Activated T-helper 1 cell treated with anti-CD3 and anti-CD28 coated beads, Interleukin-12 subunit alpha, Interleukin-12 subunit beta, Interleukin-2, Interleukin-4 antibody, amounts not matched to agents 30 ng/mL and 10 ng/mL and 1 ng/mL, durations not matched to agents 14 hours and 24 hours and 36 hours (primary cell): ENCODE data around the gene TOMM20L. TPM values are rescaled to one million over a fixed set of nuclear protein-coding genes. Genes with fewer than 3 reads are reported as not detected.
"Not testable (repeated sequence)": the region's sequence is repeated elsewhere in the genome, so short reads cannot be mapped to it uniquely, and the experiment has no call there.

Experiments used
- DNase-seq: peaks from one replicate; pipeline ENCODE4 v3.0.0; 2021; ENCODE audit warnings: low spot score
- H3K27ac Mint-ChIP-seq: one replicate; pipeline ENCODE4 v1.8.0; 2021; ENCODE audit warnings: mild to moderate bottlenecking, mixed read lengths
- H3K27me3 Mint-ChIP-seq: one replicate; pipeline ENCODE4 v1.8.0; 2022; ENCODE audit warnings: mild to moderate bottlenecking, moderate library complexity, mixed read lengths; ENCODE audit not compliant: insufficient read depth
- H3K36me3 Mint-ChIP-seq: one replicate; pipeline ENCODE4 v1.8.0; 2021; ENCODE audit warnings: low read depth, mixed read lengths
- H3K4me1 Mint-ChIP-seq: one replicate; pipeline ENCODE4 v1.8.0; 2021; ENCODE audit warnings: low read depth, mixed read lengths
- H3K4me3 Mint-ChIP-seq: one replicate; pipeline ENCODE4 v1.8.0; 2021; ENCODE audit warnings: mild to moderate bottlenecking, moderate library complexity, mixed read lengths
- H3K9me3 Mint-ChIP-seq: one replicate; pipeline ENCODE4 v1.8.0; 2021; ENCODE audit warnings: mixed read lengths
- intact Hi-C: fragments of 100-400 bp; cut with micrococcal nuclease; formaldehyde crosslinking; loops from one replicate; pipeline ENCODE4 v1.15.1; 2024
- total RNA-seq: library from RNA; stranded (reverse); gene quantifications from 2 replicates; pipeline ENCODE4 v1.2.3, GENCODE V29; 2022

The TOMM20L gene
- not detected in 2 replicates for total RNA-seq

DNA sequence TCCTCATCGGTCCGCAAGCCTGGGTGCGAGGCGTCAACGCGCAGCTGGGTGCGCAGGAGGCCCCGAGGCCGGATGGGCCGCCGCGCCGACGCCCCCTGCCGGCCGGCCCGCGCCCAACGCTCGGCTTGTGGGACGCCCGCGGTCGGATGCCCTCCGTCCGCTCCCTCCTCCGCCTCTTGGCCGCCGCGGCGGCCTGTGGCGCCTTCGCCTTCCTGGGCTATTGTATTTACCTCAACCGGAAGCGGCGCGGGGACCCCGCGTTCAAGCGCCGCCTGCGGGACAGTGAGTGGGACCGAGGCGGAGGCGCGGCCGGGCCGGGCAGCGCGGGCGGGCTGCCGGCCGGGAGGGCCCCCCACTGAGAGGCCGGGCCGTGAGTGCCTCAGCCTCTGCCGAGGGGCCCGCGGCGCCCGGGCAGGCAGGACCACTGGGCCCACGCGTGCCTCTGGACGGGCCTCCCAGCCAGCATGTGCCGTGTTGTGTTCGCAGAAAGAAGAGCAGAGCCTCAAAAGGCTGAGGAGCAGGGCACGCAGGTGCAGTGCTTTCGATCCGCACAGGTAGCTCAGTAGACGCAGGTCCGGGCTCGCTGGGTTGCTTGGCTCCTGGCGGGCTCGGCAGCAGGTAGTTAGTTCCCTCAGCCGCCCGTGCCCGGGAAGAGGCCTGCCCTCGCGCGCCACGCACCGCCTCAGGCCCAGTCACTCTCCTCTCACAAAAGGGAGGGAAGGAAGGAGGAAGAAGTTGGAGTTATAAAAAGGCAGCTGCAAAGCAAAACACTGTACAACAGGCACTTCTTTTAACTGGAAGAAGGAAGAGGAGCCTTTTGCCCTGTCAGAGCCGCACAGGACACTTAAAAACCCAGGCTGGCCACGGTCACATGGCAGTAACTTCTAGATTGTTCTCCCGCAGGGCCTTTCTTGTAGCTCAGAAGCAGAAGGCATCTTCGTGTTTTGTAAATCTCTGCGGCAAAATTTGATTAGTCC lies at the start of gene TOMM20L:
Gene TOMM20L, plus strand, starts transcription at position 119 of the 977 bp plus-strand sequence. Its CDS starts 28 bp downstream, at position 147.
- intact Hi-C loops: loop anchor here (1.0 to 5.0 kb wide), 4 partner anchors 31 to 289 kb away; partner anchors contain the start of genes KIAA0586 and TIMM9
- Mint-ChIP-seq H3K27ac (peak within 1 kb of the TSS; percentile 7), H3K4me1 (peaks cover 13% of the 10 kb centered on the region), H3K36me3 (peaks cover 4% of the 10 kb centered on the region), H3K27me3 (peaks cover 6% of the 10 kb centered on the region), H3K4me3 (peak within 1 kb of the TSS; percentile 67), H3K9me3 (no peaks in the 10 kb centered on the region)
- peak; percentile 66 for DNase-seq

DNA sequence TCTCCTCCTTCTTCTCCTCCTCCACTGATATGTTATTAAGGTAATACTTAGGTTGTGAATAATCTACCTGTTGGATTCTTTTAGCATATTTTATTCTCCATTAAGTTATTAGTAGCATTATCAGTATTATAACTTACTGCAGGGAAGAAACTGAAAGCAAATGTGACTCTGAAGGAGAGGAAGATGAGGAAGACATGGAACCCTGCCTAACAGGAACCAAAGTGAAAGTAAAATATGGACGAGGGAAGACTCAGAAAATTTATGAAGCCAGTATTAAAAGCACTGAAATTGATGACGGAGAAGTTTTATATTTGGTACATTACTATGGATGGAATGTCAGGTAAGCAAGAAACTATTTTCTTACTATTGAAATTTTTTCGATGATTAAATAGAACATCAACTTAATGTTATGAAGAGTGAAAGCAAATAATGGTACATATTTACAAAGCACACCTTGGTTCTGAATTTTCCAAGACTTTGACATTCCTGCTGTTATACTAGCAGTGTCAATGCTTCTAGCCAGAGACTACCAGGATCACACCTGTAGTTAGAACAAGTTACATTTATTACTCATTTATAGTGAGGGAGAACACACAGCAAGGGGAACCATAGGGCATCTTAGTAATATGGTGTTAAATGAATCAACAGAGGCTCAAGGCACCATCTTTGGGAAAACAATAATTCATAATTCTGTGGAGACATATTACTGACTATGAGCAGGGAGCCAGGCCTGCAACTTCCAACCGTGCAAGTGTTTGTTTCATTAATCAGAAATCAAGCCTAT lies 42.0 kb upstream of the TOMM20L start:
- peaks cover 23% of the 10 kb centered on the region for H3K4me1 Mint-ChIP-seq
- no peaks in the 10 kb centered on the region for H3K27me3 Mint-ChIP-seq
- no peak for DNase-seq
- H3K27ac Mint-ChIP-seq: peak overlapping the region; percentile 79
- peaks cover 39% of the 10 kb centered on the region for H3K36me3 Mint-ChIP-seq
- peak overlapping the region; percentile 64 for H3K4me3 Mint-ChIP-seq
- intact Hi-C loops: no loop called here
- no peaks in the 10 kb centered on the region for H3K9me3 Mint-ChIP-seq

DNA sequence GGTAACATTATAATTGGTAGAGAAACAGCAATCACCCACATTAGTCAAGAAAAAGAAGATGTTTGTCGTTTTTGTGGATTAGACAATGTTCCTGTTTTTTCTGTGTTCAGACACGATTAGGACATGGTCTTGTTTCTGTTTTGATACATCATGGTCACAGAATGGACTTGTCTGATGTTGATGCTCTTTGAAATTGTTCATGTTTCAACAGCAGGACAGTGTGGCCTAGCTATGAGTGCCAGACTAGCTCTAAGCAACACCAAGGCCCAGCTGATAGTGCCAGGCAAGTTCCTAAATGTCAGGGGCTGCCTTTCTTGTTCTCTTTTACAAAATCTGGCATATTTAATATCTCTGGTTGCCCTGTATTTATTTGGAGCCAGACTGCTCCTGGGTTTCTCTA lies 40.9 kb upstream of the TOMM20L start:
- no peak overlapping the region for H3K27ac Mint-ChIP-seq
- H3K9me3 Mint-ChIP-seq: no peaks in the 10 kb centered on the region
- peaks cover 37% of the 10 kb centered on the region for H3K36me3 Mint-ChIP-seq
- peaks cover 23% of the 10 kb centered on the region for H3K4me1 Mint-ChIP-seq
- intact Hi-C loops: no loop called here
- no peaks in the 10 kb centered on the region for H3K27me3 Mint-ChIP-seq
- peak overlapping the region; percentile 30 for H3K4me3 Mint-ChIP-seq
- no peak for DNase-seq

DNA sequence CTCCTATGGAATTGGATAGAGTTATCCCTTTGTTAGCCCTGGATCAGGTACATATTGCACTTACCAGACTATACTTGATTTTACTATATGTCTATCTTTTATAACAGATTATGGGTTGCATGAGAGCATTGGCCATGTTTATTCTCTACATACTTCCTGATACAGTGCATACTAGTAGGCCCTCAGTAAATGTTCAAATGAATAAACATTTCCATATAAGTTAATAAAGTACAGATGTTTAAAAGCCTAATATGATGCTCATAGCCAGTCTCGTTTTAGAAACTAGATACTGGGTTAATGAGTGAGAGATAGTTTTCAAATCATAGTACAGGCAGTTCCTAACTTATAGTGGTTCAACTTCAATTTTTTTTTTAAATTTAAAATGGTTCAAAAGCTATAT lies 39.5 kb upstream of the TOMM20L start:
- no peaks in the 10 kb centered on the region for H3K9me3 Mint-ChIP-seq

DNA sequence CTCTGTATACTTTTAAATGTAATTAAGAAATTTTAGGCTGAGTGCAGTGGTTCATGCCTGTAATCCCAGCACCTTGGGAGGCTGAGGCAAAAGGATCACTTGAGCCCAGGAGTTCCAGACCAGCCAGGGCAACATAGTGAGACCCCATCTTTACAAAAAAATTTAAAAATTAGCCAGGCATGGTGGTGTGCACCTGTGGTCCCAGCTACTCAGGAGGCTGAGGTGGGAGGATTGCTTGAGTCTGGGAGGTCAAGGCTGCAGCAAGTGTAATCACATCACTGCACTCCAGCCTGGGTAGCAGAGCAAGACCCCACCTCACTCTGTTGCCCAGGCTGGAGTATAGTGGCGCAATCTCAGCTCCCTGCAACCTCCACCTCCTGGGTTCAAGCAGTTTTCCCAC lies 33.5 kb upstream of the TOMM20L start:
- not testable (repeated sequence) for H3K4me1 Mint-ChIP-seq, H3K4me3 Mint-ChIP-seq, H3K27me3 Mint-ChIP-seq, H3K27ac Mint-ChIP-seq, H3K9me3 Mint-ChIP-seq, DNase-seq
- intact Hi-C loops: loop anchor here (2.0 kb wide), 2 partner anchors 63 to 253 kb away; partner anchors contain the start of gene ARID4A
- H3K36me3 Mint-ChIP-seq: peaks cover 18% of the 10 kb centered on the region

More for the DNA sequence above, 39.5 kb upstream of the TOMM20L start:
- Mint-ChIP-seq H3K4me3 (no peak overlapping the region), H3K4me1 (peaks cover 23% of the 10 kb centered on the region), H3K27ac (no peak overlapping the region), H3K36me3 (peaks cover 34% of the 10 kb centered on the region), H3K27me3 (no peaks in the 10 kb centered on the region)
- DNase-seq: no peak
- intact Hi-C loops: no loop called here

DNA sequence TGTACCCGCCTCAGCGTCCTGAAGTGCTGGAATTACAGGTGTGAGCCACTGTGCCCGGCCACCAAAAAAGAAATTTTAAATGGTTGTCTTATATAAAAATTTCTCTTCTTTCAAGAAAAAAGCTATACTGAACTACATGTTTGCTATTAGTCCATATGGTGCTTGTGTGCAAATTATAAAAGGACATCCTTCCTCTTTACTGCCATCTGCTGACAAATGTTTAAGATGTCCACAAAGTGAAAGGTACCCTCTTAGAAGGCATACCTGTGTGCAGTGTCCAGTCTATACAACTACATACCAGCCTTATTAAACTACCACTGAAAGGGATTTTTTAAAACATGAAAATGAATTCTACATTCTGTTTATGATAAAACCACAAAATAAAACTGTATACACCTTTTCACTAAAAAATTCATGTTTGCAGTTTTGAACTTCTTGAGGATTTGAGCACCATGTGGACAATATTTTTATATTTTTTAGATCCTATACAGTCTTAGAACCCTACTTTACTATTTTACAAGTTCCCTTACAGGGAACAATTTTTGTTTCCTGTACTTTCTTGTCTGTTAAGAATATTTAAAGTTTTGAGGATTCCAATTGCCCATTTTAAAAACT lies 32.8 kb upstream of the TOMM20L start:
- peaks cover 24% of the 10 kb centered on the region for H3K36me3 Mint-ChIP-seq
- H3K4me1 Mint-ChIP-seq: no peaks in the 10 kb centered on the region
- H3K4me3 Mint-ChIP-seq: no peak overlapping the region
- intact Hi-C loops: loop anchor here (2.0 kb wide), 2 partner anchors 64 to 254 kb away; partner anchors contain the start of gene ARID4A
- H3K27ac Mint-ChIP-seq: no peak overlapping the region
- no peaks in the 10 kb centered on the region for H3K9me3 Mint-ChIP-seq
- DNase-seq: no peak
- H3K27me3 Mint-ChIP-seq: no peaks in the 10 kb centered on the region

DNA sequence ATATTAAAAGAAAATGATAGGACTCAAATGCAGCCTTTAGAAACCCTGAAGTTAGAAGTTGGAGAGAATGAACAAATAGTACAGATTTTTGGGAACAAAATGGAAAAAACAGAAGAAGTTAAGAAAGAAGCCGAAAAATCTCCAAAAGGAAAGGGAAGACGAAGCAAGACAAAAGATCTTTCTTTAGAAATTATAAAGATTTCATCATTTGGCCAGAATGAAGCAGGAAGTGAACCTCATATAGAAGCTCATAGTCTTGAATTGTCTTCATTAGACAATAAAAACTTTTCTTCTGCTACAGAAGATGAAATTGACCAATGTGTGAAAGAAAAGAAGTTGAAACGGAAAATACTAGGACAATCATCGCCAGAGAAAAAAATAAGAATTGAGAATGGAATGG lies 31.4 kb upstream of the TOMM20L start:
- H3K9me3 Mint-ChIP-seq: no peaks in the 10 kb centered on the region
- peaks cover 28% of the 10 kb centered on the region for H3K36me3 Mint-ChIP-seq

DNA sequence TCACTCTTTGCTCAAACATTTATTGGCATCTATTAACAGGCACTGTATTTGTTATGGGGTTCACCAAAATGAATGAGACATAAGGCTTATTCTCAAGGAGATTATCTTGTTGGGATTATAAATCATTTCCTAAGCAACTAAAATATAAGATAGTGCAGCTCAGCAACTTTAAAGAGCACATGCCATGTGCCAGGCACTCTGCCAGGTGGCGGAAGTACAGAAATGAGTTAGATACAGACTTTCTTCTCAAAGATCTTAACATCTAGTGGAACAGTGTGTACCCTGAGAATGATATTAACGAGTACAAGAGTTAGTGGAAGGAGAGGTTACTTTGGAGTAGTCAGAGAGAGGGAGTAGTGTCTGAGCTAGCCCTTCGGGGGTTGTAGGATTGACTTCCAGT lies 28.4 kb upstream of the TOMM20L start:
- Mint-ChIP-seq H3K4me3 (no peak overlapping the region), H3K27me3 (no peaks in the 10 kb centered on the region), H3K27ac (no peak overlapping the region), H3K9me3 (no peaks in the 10 kb centered on the region), H3K36me3 (peaks cover 32% of the 10 kb centered on the region), H3K4me1 (no peaks in the 10 kb centered on the region)
- no peak for DNase-seq
- intact Hi-C loops: no loop called here

More for the DNA sequence above, 31.4 kb upstream of the TOMM20L start:
- H3K4me1 Mint-ChIP-seq: no peaks in the 10 kb centered on the region
- intact Hi-C loops: no loop called here
- no peak for DNase-seq
- H3K27me3 Mint-ChIP-seq: no peaks in the 10 kb centered on the region
- no peak overlapping the region for H3K4me3 Mint-ChIP-seq
- H3K27ac Mint-ChIP-seq: no peak overlapping the region

DNA sequence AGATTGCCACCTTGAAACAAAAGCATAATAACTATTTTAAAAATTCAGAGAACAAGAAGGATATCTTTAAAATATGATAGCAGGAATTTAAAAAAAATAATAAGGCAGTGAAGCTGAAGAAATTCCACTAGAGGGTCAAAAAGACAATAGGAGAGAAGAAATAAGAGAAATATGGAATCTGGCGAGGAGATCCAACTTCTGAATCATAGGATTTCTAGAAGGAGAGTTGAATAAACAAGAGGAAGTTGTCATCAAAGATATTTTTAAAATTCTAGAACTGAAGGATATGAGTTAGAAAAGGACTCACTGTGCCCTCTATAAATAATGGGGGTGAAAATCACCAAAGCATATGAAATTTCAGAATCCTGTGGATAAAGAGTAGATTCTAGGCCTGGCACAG lies 26.8 kb upstream of the TOMM20L start:
- peaks cover 33% of the 10 kb centered on the region for H3K36me3 Mint-ChIP-seq
- DNase-seq: no peak
- no peak overlapping the region for H3K27ac Mint-ChIP-seq
- H3K4me1 Mint-ChIP-seq: no peaks in the 10 kb centered on the region
- H3K9me3 Mint-ChIP-seq: no peaks in the 10 kb centered on the region
- no peaks in the 10 kb centered on the region for H3K27me3 Mint-ChIP-seq
- intact Hi-C loops: no loop called here
- no peak overlapping the region for H3K4me3 Mint-ChIP-seq

DNA sequence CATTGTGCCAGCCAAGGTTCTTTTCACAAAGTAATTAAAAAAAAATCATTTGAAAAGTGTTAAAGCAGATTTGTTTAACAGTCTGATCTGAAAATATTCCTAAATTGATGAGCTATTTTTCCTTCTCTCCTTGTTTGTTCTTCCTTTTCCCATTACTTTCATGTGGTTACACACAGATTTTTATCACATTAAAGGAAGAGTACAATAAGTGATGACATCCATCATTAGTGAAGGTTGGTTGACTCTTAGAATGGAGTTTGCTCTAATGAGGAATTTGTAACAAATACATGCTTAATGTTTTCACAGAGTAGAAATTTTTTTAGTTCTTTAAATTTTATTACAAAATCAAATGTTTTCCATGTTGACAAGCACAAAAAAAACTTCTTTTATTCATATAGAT lies 18.9 kb upstream of the TOMM20L start:
- no peak overlapping the region for H3K4me3 Mint-ChIP-seq
- peaks cover 24% of the 10 kb centered on the region for H3K36me3 Mint-ChIP-seq
- H3K27ac Mint-ChIP-seq: no peak overlapping the region
- no peak for DNase-seq
- intact Hi-C loops: no loop called here
- H3K9me3 Mint-ChIP-seq: no peaks in the 10 kb centered on the region
- H3K27me3 Mint-ChIP-seq: no peaks in the 10 kb centered on the region
- no peaks in the 10 kb centered on the region for H3K4me1 Mint-ChIP-seq

DNA sequence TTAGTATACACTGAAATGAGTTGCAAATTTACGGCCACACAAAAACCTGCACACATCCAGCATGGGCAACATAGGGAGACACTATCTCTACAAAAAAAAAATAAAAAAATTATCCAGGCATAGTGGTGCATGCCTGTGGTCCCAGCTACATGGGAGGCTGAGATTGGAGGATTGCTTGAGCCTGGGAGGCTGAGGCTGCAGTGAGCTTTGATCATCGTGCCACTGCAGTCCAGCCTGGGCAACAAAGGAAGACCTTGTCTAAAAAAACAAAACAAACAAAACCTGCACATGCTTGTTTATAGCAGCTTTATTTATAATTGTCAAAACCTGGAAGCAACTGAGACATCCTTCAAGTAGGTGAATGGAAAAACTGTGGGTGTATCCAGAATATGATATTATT lies 4.9 kb upstream of the TOMM20L start:
- no peak overlapping the region for H3K4me3 Mint-ChIP-seq
- peaks cover 3% of the 10 kb centered on the region for H3K36me3 Mint-ChIP-seq
- DNase-seq: no peak
- H3K4me1 Mint-ChIP-seq: peaks cover 17% of the 10 kb centered on the region
- H3K27ac Mint-ChIP-seq: no peak overlapping the region
- peaks cover 6% of the 10 kb centered on the region for H3K27me3 Mint-ChIP-seq
- H3K9me3 Mint-ChIP-seq: no peaks in the 10 kb centered on the region
- intact Hi-C loops: no loop called here

DNA sequence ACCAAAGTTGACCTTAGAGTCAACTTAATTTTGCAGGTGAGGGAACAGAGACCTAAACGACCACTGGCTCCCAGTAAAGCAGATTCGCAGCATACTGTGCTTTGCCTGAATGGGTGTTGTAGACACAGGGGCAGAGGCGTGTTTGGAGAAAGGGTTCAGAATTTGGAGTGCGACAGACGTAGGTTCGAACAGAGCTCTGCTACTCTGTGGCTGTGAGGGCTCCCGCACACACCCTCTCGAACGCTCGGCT lies 243 bp upstream of the TOMM20L start:
- peak overlapping the region; percentile 67 for H3K4me3 Mint-ChIP-seq
- H3K27ac Mint-ChIP-seq: peak overlapping the region; percentile 7
- intact Hi-C loops: loop anchor here (1.0 to 5.0 kb wide), 4 partner anchors 32 to 288 kb away; partner anchors contain the start of genes KIAA0586 and TIMM9
- DNase-seq: no peak
- H3K4me1 Mint-ChIP-seq: peaks cover 18% of the 10 kb centered on the region
- H3K9me3 Mint-ChIP-seq: no peaks in the 10 kb centered on the region
- H3K36me3 Mint-ChIP-seq: peaks cover 2% of the 10 kb centered on the region
- H3K27me3 Mint-ChIP-seq: peaks cover 6% of the 10 kb centered on the region
